Spleen (tissue), 11 donors: ENCODE results near the gene CD55. TPM values are rescaled to one million over a fixed set of nuclear protein-coding genes. Genes with fewer than 3 reads are reported as not detected.

Experiments
- DNase-seq: peaks from one replicate; pipeline ENCODE4 v3.0.0-alpha.2; 2020
- H3K27ac ChIP-seq, 8 donors: fragments of 200-600 bp; sonication (generic) in 7 of 8; 1 replicate in 4 of 8; 2 replicates in 4 of 8; pipeline versions ENCODE4 v1.5.0 to v1.8.0; 2016 to 2021; ENCODE audit warnings: inconsistent platforms in 4 of 8, mild to moderate bottlenecking in 4 of 8, moderate library complexity in 1 of 8
- H3K27me3 ChIP-seq, 7 donors: fragments of 200-600 bp; sonication (generic) in 6 of 7; replicated peaks in 1 of 7; 1 replicate in 4 of 7; 2 replicates in 3 of 7; pipeline versions ENCODE4 v1.5.0 to v1.8.0; 2016 to 2021; ENCODE audit warnings: inconsistent platforms in 3 of 7, mild to moderate bottlenecking in 1 of 7
- H3K36me3 ChIP-seq, 6 donors: fragments of 200-600 bp; sonication (generic) in 5 of 6; 1 replicate in 4 of 6; 2 replicates in 2 of 6; pipeline versions ENCODE4 v1.5.0 to v1.8.0; 2016 to 2021; ENCODE audit warnings: inconsistent platforms in 2 of 6
- H3K4me1 ChIP-seq, 6 donors: fragments of 200-600 bp; sonication (generic) in 5 of 6; 1 replicate in 3 of 6; 2 replicates in 3 of 6; pipeline versions ENCODE4 v1.5.0 to v1.8.0; 2016 to 2021; ENCODE audit warnings: inconsistent platforms in 3 of 6
- H3K4me3 ChIP-seq, 8 donors: fragments of 200-600 bp; sonication (generic) in 7 of 8; 1 replicate in 4 of 8; 2 replicates in 4 of 8; pipeline versions ENCODE4 v1.5.0 to v1.8.0; 2016 to 2021; ENCODE audit warnings: inconsistent platforms in 4 of 8, mild to moderate bottlenecking in 4 of 8, moderate library complexity in 2 of 8
- H3K9me3 ChIP-seq, 8 donors: fragments of 200-600 bp; sonication (generic) in 7 of 8; 1 replicate in 4 of 8; 2 replicates in 4 of 8; pipeline versions ENCODE4 v1.5.0 to v1.8.0; 2016 to 2021; ENCODE audit warnings: inconsistent platforms in 4 of 8
- CTCF ChIP-seq, 11 experiments: fragments of 200-600 bp in 7 of 11; fragments of 450-650 bp in 4 of 11; sonication (generic) in 4 of 11; IDR thresholded peaks in 8 of 11; conservative IDR thresholded peaks in 3 of 11; 1 replicate in 7 of 11; 2 replicates in 4 of 11; pipeline versions ENCODE4 v1.4.0 to v1.8.0; 2016 to 2021; ENCODE audit warnings: antibody characterized with exemption in 11 of 11, inconsistent platforms in 4 of 11, mild to moderate bottlenecking in 1 of 11
- POLR2A ChIP-seq, 3 donors: fragments of 450-650 bp; IDR thresholded peaks; one replicate each; pipeline ENCODE4 v1.5.1; 2017; ENCODE audit warnings: antibody characterized with exemption in 3 of 3, mild to moderate bottlenecking in 1 of 3
- POLR2AphosphoS5 ChIP-seq, 3 donors: sonication (generic); formaldehyde crosslinking; IDR thresholded peaks; one replicate each; pipeline ENCODE4 v1.5.1; 2017; ENCODE audit warnings: antibody characterized with exemption in 3 of 3
- WGBS, 5 donors: extraction: QIAGEN DNeasy Blood & Tissue Kit in 3 of 5; methylation state at CpG; one replicate each; pipeline versions ENCODE4 v1.1.5 to v1.1.7; 2013 to 2018; 5-methylcytosine and 5-hydroxymethylcytosine counted together
- intact Hi-C: fragments of 100-400 bp; cut with DNase I; formaldehyde crosslinking; loops from one replicate; pipeline ENCODE4 v1.15.0; 2023; ENCODE audit warnings: low total_unique reads
- polyA plus RNA-seq, 3 donors: library from polyadenylated mRNA; stranded (reverse); fragments of 200-250 nt; gene quantifications; one replicate each; pipeline ENCODE4 v1.2.1, GENCODE V29; 2013
- total RNA-seq, 7 donors: library from RNA; depleted of rRNA in 3 of 7; stranded (reverse); fragments of >200 nt in 3 of 7; fragmentation: NEBNext Ultra II Directional in 4 of 7; extraction: Animal tissue kit (Norgen Biotek cat#: 25700) in 4 of 7; gene quantifications; one replicate each; pipeline versions ENCODE4 v1.1.0 to v1.2.1, GENCODE V29; 2016 to 2021
- donor health status: healthy with polysubstance abuse.
- donor health status: DM: no; HTN: no; CAD: no; lungs with moderate emphysema.
- donor health status: DM: no; HTN: no; CAD: no.
- donor health status: Bipolar disorder and iron deficiency.
- donor health status: healthy.
- donor health status: DM: no; HTN: no; CAD: no.
- donor health status: DM: yes; HTN: yes; CAD: no.

The CD55 gene
- total and polyA plus RNA-seq, 10 donors = 28.5 to 229 (median 104) TPM

DNA sequence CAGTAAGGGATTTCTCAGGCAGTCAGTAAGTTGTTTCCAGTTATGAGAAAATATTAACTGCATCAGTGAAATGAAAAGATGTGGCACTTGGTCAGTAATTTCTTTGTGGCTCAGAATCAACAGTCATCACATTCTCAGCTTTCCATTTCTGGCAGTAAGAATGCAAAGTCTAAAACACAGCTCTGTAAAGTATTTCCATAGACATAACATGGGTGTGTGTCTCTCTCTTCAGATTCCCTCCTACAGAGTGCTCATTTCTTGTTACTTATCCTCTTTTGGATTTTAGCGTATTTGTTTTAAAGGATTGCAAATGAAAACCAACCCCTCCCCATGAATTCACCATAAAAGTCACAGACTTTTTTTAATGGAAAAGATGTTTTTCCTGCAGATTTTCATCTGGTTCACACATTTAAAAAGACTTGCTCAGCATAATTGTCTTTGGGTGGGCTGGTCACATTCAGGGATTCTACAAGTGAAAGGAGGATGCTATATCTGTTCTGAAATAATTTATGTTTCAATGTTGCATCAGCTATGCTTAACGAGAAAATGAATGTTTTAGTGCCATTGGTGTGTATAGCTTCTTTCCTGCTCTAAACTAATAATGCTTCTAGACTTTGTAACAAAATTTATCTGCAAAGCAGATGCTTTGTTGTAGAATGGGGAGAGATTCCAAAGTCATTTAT, 34.6 kb upstream of the CD55 start:
- TF ChIP-seq POLR2A (IDR thresholded peaks at IDR 0.05) (no peak), POLR2AphosphoS5 (IDR thresholded peaks at IDR 0.05) (no peak), CTCF (IDR thresholded peaks at IDR 0.05 in 8 of 11, conservative IDR thresholded peaks at IDR 0.05 in 3 of 11) (no peak)
- Histone ChIP-seq H3K27ac (no peak overlapping the region), H3K27me3 (no peaks in the 10 kb centered on the region), H3K9me3 (peaks cover 0 to 9% (median 7%) of the 10 kb centered on the region in 8 donors), H3K36me3 (no peaks in the 10 kb centered on the region), H3K4me1 (peaks cover 6 to 28% (median 16%) of the 10 kb centered on the region in 6 donors), H3K4me3 (no peak overlapping the region)
- no peak for DNase-seq
- WGBS, 5 donors = 80 to 89% (median 89%) methylated on average over 2 of the region's 2 CpGs
- intact Hi-C loops = no loop called here

GRCh38 chr1:207288315-207288714, 33.2 kb upstream of the CD55 start:
- WGBS, 5 donors = 82 to 90% (median 85%) methylated on average over 4 of the region's 4 CpGs
- Histone ChIP-seq H3K9me3 (peaks cover 0 to 15% (median 14%) of the 10 kb centered on the region in 8 donors), H3K27ac (no peak overlapping the region), H3K27me3 (no peaks in the 10 kb centered on the region), H3K4me3 (no peak overlapping the region), H3K4me1 (peaks cover 0 to 14% (median 5%) of the 10 kb centered on the region in 6 donors), H3K36me3 (no peaks in the 10 kb centered on the region)
- intact Hi-C loops = no loop called here
- no peak for DNase-seq
- no peak for TF ChIP-seq CTCF (IDR thresholded peaks at IDR 0.05 in 8 of 11, conservative IDR thresholded peaks at IDR 0.05 in 3 of 11)
- TF ChIP-seq POLR2AphosphoS5 (IDR thresholded peaks at IDR 0.05) = no peak
- no peak for TF ChIP-seq POLR2A (IDR thresholded peaks at IDR 0.05)

DNA sequence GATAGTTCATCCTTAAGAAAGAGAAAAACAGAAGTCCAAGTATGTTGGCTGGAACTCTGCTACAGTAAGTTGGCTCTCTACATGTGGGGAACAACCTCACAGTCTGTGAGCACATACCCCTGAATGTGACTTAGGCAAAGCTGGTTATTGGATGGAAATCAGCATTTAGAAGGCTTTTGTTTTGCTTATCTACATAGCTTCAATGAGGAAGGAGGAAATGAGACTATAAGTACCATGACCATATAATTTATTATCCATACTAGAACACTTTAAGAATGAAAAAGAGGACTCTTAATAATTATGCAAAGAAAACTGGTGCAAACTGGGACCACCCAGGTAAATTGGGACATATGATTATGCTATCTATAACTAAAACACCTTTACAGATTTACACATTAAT, 31.7 kb upstream of the CD55 start:
- no peaks in the 10 kb centered on the region for H3K27me3 ChIP-seq
- H3K4me3 ChIP-seq = no peak overlapping the region
- DNase-seq = no peak
- H3K36me3 ChIP-seq = no peaks in the 10 kb centered on the region
- no peak overlapping the region for H3K27ac ChIP-seq
- intact Hi-C loops = no loop called here
- H3K9me3 ChIP-seq = peaks cover 0 to 15% (median 14%) of the 10 kb centered on the region in 8 donors
- peaks cover 0 to 4% (median under 1%) of the 10 kb centered on the region in 6 donors for H3K4me1 ChIP-seq
- TF ChIP-seq CTCF (IDR thresholded peaks at IDR 0.05 in 8 of 11, conservative IDR thresholded peaks at IDR 0.05 in 3 of 11) (no peak), POLR2AphosphoS5 (IDR thresholded peaks at IDR 0.05) (no peak), POLR2A (IDR thresholded peaks at IDR 0.05) (no peak)

- H3K27me3 ChIP-seq = no peaks in the 10 kb centered on the region
- TF ChIP-seq POLR2AphosphoS5 (IDR thresholded peaks at IDR 0.05) = no peak
- no peak for TF ChIP-seq CTCF (IDR thresholded peaks at IDR 0.05 in 8 of 11, conservative IDR thresholded peaks at IDR 0.05 in 3 of 11)
- no peak for TF ChIP-seq POLR2A (IDR thresholded peaks at IDR 0.05)
- H3K4me1 ChIP-seq = no peaks in the 10 kb centered on the region
- H3K4me3 ChIP-seq = no peak overlapping the region
- H3K27ac ChIP-seq = no peak overlapping the region
- H3K9me3 ChIP-seq = peaks cover 0 to 15% (median 14%) of the 10 kb centered on the region in 8 donors
- WGBS, 5 donors = 93 to 100% (median 95%) methylated on average over 2 of the region's 2 CpGs
- no peak for DNase-seq
- H3K36me3 ChIP-seq = no peaks in the 10 kb centered on the region
- intact Hi-C loops = no loop called here
These were observed 29.8 kb upstream of the CD55 start for GRCh38 chr1:207291723-207292122.
